ENCODE measurements around the gene RPL23.
"Not testable (repeated sequence)": the region's sequence is repeated elsewhere in the genome, so short reads cannot be mapped to it uniquely, and the experiment has no call there.

The RPL23 gene

GRCh38 chr17:38857271-38857670 lies 3.8 kb upstream of the RPL23 start:
- TF ChIP-seq CTCF (IDR thresholded peaks at IDR 0.05; ENCODE audit: low read depth, low read length), result no peak
- H3K4me3 ChIP-seq (ENCODE audit: low read depth, low read length), result no peak overlapping the region

- H3K4me3 ChIP-seq (ENCODE audit: low read depth, low read length), result not testable (repeated sequence)
These were observed 1.7 kb upstream of the RPL23 start for GRCh38 chr17:38855101-38855714.

- TF ChIP-seq CTCF (IDR thresholded peaks at IDR 0.05; ENCODE audit: low read depth, low read length), result no peak
- H3K4me3 ChIP-seq (ENCODE audit: low read depth, low read length), result peak overlapping the region; percentile 96
These were observed 690 bp downstream of the RPL23 start for GRCh38 chr17:38852771-38853291.

- no peak for TF ChIP-seq CTCF (IDR thresholded peaks at IDR 0.05; ENCODE audit: low read depth, low read length)
- peak overlapping the region; percentile 96 for H3K4me3 ChIP-seq (ENCODE audit: low read depth, low read length)
These were observed 2.1 kb downstream of the RPL23 start for GRCh38 chr17:38851434-38851833.

GRCh38 chr17:38850374-38850773 lies 3.1 kb downstream of the RPL23 start:
- no peak for TF ChIP-seq CTCF (IDR thresholded peaks at IDR 0.05; ENCODE audit: low read depth, low read length)
- H3K4me3 ChIP-seq (ENCODE audit: low read depth, low read length), result no peak overlapping the region

- H3K4me3 ChIP-seq (ENCODE audit: low read depth, low read length), result no peak overlapping the region
- no peak for TF ChIP-seq CTCF (IDR thresholded peaks at IDR 0.05; ENCODE audit: low read depth, low read length)
These were observed 4.4 kb downstream of the RPL23 start for GRCh38 chr17:38848939-38849605.

- H3K4me3 ChIP-seq (ENCODE audit: low read depth, low read length), result no peak overlapping the region
- no peak for TF ChIP-seq CTCF (IDR thresholded peaks at IDR 0.05; ENCODE audit: low read depth, low read length)
These were observed 5.0 kb downstream of the RPL23 start for GRCh38 chr17:38848557-38848891.
